Activated T-cell treated with anti-CD3 and anti-CD28 coated beads, Interleukin-2, amount 50 U/mL, for 1 hour (primary cell): ENCODE results near the gene TMEM38A.
"Not testable (repeated sequence)": the region's sequence is repeated elsewhere in the genome, so short reads cannot be mapped to it uniquely, and the experiment has no call there.

ENCODE experiments used
- DNase-seq: peaks from one replicate; pipeline ENCODE4 v3.0.0-alpha.2; 2020

Gene TMEM38A

GRCh38 chr19:16640951-16641350, 20.0 kb upstream of the TMEM38A start:
- no peak for DNase-seq

DNA sequence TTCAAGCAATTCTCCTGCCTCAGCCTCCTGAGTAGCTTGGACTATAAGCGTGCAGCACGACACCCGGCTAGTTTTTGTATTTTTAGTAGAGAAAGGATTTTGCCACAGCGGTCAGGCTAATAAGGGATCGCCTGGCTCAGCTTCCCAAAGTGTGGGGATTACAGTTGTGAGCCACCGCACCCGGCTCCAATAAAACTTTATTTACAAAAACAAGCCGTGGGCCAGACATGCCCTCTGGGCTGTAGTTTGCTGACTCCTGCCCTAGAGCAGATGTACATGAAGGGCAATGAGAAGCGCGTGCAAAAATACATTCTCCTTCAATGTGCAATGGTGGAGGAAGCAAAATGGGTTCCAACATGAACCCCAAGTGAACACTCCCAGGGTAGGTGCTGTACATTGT, 19.2 kb upstream of the TMEM38A start:
- DNase-seq, result no peak

DNA sequence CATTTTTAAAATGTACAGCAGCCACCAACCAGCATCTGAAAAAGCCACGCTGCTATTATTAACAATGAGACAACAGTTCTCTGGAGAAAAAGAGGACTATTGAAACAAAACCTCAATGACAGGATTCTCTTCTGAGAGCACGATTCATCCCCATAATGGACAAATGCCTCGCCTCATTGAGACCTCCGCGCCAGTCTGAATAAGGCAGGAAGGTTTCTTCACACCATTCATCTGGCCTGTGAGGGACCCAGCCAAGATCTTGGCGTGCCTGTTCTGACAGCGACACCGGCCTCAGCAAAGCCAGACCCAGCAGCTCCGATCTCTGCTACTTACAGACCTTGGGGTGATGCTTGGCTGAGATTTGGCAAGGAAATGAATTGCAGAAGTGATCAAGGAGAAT, 15.8 kb upstream of the TMEM38A start:
- no peak for DNase-seq

- no peak for DNase-seq
Observed at GRCh38 chr19:16649734-16650133, 11.2 kb upstream of the TMEM38A start.

DNA sequence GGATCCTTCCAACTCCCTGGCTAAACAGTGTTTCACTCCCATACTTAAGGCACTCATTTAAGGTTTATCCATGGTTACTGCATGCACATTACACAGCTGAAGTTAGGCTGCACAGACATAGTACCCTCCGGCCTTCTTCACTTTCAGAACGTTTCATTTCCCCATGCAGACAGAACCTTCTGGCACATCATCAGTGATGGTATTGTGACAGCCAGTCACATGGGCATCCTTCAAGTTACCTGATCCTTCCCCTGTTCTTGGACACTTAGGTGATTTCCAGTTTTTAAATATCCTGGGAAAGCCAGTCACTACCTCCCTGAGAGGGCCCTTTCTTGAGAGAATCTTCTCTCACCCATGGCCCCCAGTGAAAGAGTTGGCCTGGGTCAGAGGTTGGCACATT, 10.1 kb upstream of the TMEM38A start:
- DNase-seq, result no peak

DNA sequence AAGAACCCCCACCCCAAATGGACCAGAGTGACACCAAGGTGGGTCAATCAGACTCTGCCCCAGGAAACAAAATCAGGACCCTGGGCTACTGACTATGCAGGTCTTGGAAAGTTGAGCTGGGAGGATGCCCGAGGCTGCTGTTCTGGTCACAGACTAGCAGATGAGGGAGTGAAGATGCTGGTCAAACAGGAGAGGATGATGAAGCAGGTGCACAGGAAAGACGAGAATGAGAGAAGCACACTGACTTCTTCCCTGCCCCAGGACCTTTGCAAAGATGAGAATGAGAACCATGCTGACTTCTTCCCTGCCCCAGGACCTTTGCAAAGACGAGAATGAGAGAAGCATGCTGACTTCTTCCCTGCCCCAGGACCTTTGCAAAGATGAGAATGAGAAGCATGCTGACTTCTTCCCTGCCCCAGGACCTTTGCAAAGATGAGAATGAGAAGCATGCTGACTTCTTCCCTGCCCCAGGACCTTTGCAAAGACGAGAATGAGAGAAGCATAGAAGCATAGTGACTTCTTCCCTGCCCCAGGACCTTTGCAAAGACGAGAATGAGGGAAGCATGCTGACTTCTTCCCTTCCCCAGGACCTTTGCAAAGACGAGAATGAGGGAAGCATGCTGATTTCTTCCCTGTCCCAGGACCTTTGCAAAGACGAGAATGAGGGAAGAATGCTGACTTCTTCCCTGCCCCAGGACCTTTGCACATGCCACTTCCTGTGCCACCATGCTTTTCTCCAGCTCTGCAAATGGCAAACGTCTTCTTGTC, 9.3 kb upstream of the TMEM38A start:
- DNase-seq, result not testable (repeated sequence)

- no peak for DNase-seq
Observed at GRCh38 chr19:16652854-16653253, 8.1 kb upstream of the TMEM38A start.

GRCh38 chr19:16654140-16654539, 6.8 kb upstream of the TMEM38A start:
- DNase-seq, result no peak

DNA sequence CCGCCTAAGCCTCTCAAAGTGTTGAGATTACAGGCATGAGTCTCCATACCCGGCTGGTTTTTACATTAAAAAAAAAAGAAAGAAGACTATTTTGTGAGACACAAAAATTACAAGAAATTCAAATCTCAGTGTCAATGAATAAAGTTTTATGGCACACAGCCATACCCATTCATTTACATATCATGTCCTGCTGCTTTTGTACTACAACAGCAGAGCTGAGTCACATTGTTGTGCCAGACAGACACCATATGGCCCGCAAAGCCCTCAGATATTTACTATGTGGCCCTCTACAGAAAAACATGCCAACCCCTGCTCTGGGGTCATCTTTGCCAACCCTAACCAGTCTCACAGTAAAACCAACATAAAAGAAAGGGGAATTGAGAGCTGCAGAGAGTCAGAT, 6.3 kb upstream of the TMEM38A start:
- no peak for DNase-seq

DNA sequence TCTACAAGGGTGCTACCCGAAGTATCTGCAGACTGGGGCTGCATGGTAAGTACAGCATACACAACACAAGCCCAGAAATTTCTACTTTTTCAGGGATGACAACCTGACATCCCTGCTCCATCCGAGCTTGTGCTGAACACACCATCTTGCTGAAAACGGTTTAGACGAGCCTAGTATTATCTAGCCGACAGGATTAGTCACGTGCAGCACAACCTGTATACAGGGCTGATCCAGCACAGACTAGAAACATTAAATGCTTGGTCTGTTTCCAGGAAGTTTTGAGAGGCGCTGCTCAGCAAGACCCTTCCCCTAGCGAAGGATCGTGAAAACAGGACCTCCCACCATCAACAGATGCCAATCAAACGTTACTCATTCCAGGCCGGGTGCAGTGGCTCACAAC, 5.2 kb upstream of the TMEM38A start:
- no peak for DNase-seq

GRCh38 chr19:16657384-16657783, 3.6 kb upstream of the TMEM38A start:
- DNase-seq, result no peak

DNA sequence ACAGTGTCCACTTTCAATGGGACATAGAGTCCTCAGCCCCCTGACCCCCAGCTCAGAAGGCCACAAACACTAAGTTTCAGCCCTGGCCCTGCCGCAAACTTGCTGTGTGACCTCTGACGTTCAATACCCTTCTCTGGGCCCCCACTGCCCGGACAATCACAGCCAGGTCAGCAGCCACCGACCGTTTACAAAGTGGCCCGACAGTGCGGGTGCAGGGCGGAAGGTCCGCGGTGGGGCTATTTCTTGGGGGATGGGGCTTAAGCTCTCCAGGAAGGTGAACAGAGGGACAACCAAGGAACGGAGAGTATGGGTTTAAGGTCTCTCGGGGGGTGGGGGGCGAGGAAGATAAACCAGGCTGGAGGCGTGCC, 1.5 kb upstream of the TMEM38A start:
- no peak for DNase-seq

DNA sequence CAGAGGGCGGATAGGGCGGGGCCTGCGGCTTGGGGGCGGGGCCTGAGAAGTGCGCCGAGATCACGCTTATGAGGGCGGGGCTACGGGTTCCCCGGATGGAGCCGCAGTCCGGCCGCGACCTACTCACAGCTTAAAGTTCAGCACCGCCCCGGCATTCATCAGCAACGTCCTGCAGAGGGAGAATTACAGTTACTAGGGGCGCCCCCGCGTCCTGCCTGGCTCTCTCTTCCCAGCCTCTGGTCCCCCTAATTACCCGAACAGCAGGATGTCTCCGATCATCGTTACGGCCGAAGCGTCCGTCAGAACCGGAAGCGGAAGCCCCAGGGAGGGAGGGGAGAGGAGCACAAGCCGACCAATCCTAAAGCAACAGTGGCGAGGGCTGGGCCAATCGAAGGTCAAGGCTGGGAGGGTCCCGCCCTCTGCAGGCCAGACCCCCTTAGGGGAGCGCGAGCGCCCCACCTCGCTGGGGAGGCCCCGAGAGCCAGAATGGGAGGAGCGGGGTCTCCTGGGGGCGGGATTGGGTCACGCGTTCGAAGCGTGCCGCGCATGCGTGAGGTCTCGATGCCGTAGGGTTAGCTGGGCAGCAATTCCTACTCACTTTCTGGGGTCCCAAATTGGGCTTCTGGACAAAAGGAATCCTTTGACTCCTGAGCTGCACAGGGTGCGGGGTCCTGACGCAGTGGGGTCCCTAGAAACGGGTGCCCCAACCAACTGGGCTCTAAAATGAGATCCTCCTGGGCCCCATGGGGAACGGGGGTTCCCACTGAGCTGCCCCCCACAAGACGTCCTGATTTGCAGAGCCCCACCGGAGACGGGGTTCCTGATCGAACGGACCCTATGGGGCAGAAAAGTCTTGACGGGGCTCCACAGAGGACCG, 869 bp upstream of the TMEM38A start, which contains the start of gene SMIM7:
Gene SMIM7 (minus strand): TSS at position 313 of the 877 bp plus-strand sequence. CDS start 34 bp downstream, at position 279.
- peak; percentile 98 for DNase-seq

DNA sequence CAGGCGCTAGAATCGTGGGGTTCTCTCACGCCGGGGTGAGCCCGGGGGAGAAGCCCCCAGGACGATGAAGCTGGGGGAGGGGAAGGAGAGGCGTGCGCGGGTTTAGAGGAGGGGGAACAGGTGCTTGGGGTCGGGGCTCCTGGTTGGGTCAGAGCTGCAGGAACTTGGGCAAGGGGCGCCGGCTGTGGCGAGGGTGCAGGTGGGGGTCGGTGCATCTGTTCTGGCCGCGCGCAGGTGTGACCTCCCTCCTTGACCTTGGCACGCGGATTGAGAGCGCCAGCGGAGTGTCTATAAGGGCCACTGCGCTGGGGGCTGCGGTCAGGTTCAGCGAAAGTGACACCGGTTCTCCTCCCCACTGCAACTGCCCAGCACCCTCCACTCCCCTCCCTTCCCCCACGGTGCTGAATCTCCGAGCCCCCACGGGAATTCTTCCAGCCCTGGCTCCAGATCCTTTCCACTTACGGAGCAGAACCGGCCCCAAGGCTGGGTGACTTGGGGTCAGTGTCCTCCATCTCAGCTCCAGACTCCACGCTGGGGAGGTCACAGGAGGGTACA, 618 bp downstream of the TMEM38A start:
- DNase-seq, result no peak

DNA sequence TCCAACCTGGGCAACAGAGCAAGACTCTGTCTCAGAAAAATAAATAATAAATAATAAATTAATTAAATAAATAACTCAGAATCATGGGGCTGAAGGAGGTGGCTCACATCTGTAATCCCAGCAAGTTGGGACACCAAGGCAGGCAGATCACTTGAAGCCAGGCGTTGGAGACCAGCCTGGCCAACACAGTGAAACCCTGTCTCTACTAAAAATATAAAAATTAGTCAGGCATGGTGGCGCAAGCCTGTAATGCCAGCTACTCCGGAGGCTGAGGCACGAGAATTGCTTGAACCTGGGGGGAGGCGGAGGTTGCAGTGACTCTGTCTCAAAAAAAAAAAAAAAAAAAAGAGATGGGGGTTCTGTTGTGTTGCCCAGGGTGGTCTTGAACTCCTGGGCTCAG, 7.2 kb downstream of the TMEM38A start:
- DNase-seq, result no peak

DNA sequence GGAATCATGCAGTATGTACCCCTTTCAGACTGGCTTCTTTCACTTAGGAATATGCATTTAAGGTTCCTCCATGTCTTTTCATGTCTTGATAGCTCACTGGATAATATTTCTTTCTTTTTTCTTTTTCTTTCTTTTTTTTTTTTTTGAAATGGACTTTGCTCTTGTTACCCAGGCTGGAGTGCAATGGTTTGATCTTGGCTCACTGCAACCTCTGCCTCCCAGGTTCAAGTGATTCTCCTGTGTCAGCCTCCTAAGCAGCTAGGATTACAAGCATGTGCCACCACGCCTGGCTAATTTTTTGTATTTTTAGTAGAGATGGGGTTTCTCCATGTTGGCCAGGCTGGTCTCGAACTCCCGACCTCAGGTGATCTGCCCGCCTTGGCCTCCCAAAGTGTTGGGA, 7.8 kb downstream of the TMEM38A start:
- not testable (repeated sequence) for DNase-seq

DNA sequence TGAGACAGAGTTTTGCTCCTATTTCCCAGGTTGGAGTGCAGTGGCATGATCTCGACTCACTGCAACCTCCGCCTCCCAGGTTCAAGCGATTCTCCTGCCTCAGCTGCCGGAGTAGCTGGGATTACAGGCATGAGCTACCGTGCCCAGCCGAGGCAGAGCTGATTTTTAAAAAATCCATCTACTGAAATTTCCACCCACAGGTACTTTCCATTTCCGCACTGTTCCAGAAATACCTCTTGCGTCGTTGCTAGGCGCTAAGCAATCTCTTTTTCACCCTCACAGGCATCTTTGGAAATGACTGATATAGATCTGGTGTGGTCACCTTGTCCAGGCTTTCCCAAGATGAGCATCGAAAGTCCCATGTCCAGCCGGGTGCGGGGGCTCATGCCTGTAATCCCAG, 9.4 kb downstream of the TMEM38A start:
- no peak for DNase-seq

DNA sequence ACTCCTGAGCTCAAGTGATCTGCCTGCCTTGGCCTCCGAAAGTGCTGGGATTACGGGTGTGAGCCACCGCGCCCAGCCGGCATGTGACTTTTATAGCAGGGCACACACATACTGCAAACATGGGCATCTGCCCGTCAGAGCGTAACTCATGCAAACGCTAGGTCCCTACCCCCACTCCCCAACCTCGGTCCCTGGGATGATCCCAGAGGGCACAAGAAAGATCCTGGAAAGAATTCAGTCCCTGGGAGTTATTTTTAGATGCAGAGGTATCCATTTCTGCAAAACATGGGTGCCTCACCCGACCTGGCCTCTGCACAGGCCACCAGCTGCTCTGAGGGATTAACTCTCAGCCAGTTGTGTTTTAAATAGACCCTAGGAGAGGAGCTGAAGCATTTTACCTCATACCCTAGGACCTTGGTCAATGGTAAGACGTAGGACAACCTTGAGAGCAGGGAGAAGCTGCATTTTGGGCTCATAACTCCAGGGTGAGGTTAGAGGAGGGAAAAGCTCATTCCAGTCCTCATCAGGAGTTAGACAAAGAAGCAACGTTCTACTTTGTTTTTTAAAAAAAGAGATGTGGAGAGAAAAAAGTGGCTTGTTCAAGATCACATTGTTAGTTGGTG, 10.8 kb downstream of the TMEM38A start:
- DNase-seq, result no peak

GRCh38 chr19:16673231-16673630, 12.3 kb downstream of the TMEM38A start:
- DNase-seq, result no peak

DNA sequence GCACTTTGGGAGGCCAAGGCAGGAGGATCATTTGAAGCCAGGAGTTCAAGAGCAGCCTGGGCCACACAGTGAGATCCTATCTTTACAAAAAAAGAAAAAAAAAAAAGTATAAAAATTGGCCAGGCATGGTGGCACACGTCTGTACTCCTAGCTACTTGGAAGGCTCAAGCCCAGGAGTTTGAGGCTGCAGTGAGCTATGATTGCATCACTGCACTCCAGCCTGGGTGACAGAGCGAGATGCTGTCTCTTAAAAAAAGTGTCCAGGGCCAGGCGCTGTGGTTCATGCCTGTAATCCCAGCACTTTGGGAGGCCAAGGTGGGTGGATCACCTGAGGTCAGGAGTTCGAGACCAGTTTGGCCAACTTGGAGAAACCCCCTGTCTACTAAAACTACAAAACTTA, 12.9 kb downstream of the TMEM38A start:
- not testable (repeated sequence) for DNase-seq

DNA sequence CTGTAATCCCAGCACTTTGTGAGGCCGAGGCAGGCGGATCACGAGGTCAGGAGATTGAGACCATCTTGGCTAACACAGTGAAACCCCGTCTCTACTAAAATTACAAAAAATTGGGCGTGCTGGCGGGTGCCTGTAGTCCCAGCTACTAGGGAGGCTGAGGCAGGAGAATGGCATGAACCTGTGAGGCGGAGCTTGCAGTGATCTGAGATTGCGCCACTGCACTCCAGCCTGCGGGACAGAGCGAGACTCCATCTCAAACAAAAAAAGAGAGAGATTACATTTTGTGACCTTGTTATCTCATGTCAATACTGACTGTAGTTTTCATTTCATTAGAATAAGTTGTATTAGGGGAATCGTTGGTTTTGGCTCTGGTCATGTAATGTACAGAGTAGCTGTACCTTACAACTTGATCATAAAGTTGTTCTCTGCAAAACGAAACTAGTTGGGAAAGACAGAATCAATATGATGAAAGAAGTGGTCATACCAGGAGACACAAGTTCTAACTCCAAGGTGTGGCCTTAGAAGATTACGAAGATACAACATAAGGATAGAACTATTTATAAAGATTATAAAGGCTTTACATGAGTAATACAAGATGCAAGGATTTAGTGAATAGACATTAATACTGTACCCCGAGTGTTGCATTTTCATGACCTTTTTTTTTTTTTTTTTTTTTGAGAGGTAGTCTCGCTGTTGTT, 15.3 kb downstream of the TMEM38A start:
- no peak for DNase-seq

- DNase-seq, result no peak
Observed at GRCh38 chr19:16677055-16677454, 16.1 kb downstream of the TMEM38A start.

GRCh38 chr19:16678498-16678897, 17.6 kb downstream of the TMEM38A start:
- no peak for DNase-seq
